Kidney (tissue), 14 donors: Measurements from ENCODE around the gene ALG11. TPM values are rescaled to one million over a fixed set of nuclear protein-coding genes. Genes with fewer than 3 reads are reported as not detected.

Experiments
- DNase-seq, 5 donors: peaks; one replicate each; pipeline ENCODE4 v3.0.0-alpha.2; 2013 to 2020
- FAIRE-seq: peaks from 2 replicates; lab custom pipeline; 2012; peaks lifted over from hg19 to GRCh38; lab: Jason Lieb, UNC
- H3K27ac ChIP-seq, 2 donors: one replicate each; pipeline ENCODE4 v1.7.0; 2013; ENCODE audit warnings: low read depth in 2 of 2, low read length in 2 of 2, inconsistent platforms in 1 of 2
- H3K27me3 ChIP-seq: one replicate; pipeline ENCODE4 v1.7.1; 2013; ENCODE audit warnings: low read length, inconsistent platforms; ENCODE audit not compliant: control insufficient read depth, insufficient read depth
- H3K36me3 ChIP-seq, 3 donors: one replicate each; pipeline versions ENCODE4 v1.7.0 to v1.7.1; 2013; ENCODE audit warnings: low read length in 3 of 3, control low read depth in 1 of 3, inconsistent platforms in 1 of 3; ENCODE audit not compliant: insufficient read depth in 3 of 3, control insufficient read depth in 2 of 3
- H3K4me1 ChIP-seq, 3 donors: one replicate each; pipeline versions ENCODE4 v1.7.0 to v1.7.1; 2013; ENCODE audit warnings: low read length in 3 of 3, inconsistent platforms in 1 of 3, low read depth in 1 of 3; ENCODE audit not compliant: control insufficient read depth in 2 of 3, insufficient read depth in 2 of 3
- H3K4me3 ChIP-seq, 3 donors: one replicate each; pipeline versions ENCODE4 v1.7.0 to v1.8.1; 2013; ENCODE audit warnings: low read length in 3 of 3, control low read depth in 1 of 3, inconsistent platforms in 1 of 3
- H3K9ac ChIP-seq, 3 donors: one replicate each; pipeline versions ENCODE4 v1.7.0 to v1.7.1; 2013; ENCODE audit warnings: low read length in 3 of 3, control low read depth in 1 of 3, inconsistent platforms in 1 of 3
- H3K9me3 ChIP-seq, 3 donors: one replicate each; pipeline versions ENCODE4 v1.7.0 to v1.7.1; 2013; ENCODE audit warnings: low read length in 3 of 3, control low read depth in 1 of 3, inconsistent platforms in 1 of 3; ENCODE audit not compliant: control insufficient read depth in 2 of 3, insufficient read depth in 1 of 3
- CTCF ChIP-seq: IDR thresholded peaks from 3 replicates; pipeline ENCODE4 v1.5.1; 2012; ENCODE audit warnings: mild to moderate bottlenecking, moderate library complexity, borderline replicate concordance; ENCODE audit not compliant: insufficient read depth; ENCODE audit errors: extremely low read depth
- intact Hi-C: fragments of 100-400 bp; cut with DNase I; formaldehyde crosslinking; loops from one replicate; pipeline ENCODE4 v1.11.1; 2022
- polyA plus RNA-seq: library from polyadenylated mRNA; stranded (reverse); fragments of 350-450 nt; fragmentation: Illumina TruSeq; extraction: RNeasy Lipid Tissue Mini Kit (QIAGEN cat#74804); gene quantifications from one replicate; pipeline ENCODE4 v1.2.3, GENCODE V29; 2014; ENCODE audit warnings: low read depth, low replicate concordance; ENCODE audit not compliant: insufficient read depth
- total RNA-seq: library from RNA; stranded (reverse); fragmentation: NEBNext Ultra II Directional; extraction: Animal tissue kit (Norgen Biotek cat#: 25700); gene quantifications from one replicate; pipeline ENCODE4 v1.2.1, GENCODE V29; 2021
- donor health status: control.
- donor health status: control.
- donor health status: control.
- donor health status: control.
- donor health status: control.
- donor health status: DM: yes; HTN: yes; CAD: no.
- donor health status: Normal renal cell carcinoma (clear cell type).

The ALG11 gene
- total and polyA plus RNA-seq, 2 donors from 2014 or later, result 3.1 to 39.5 TPM

- TF ChIP-seq CTCF, result no peak
- Histone ChIP-seq H3K9me3 (no peaks in the 10 kb centered on the region), H3K36me3 (no peaks in the 10 kb centered on the region), H3K4me1 (peaks cover 0 to 27% (median 23%) of the 10 kb centered on the region in 3 donors), H3K27me3 (no peaks in the 10 kb centered on the region), H3K27ac (peak overlapping the region; percentile 48 to 58), H3K9ac (no peak overlapping the region), H3K4me3 (peak overlapping the region in 1 of 3 donors; percentile 46)
- intact Hi-C loops, result loop anchor here (10.0 kb wide), 1 partner anchor 126 kb away; the partner anchor contains the start of gene NEK5
- no peak for FAIRE-seq
- DNase-seq, result peak in 3 of 5 donors; percentile 33 to 58 (median 35)
Measured at GRCh38 chr13:51998723-51999509, 13.3 kb upstream of the ALG11 start.

- FAIRE-seq (no peak), DNase-seq (peak in 4 of 5 donors; percentile 36 to 64 (median 50))
- intact Hi-C loops, result loop anchor here (10.0 kb wide), 1 partner anchor 125 kb away; the partner anchor contains the start of gene NEK5
- H3K4me1 ChIP-seq, result peaks cover 0 to 27% (median 25%) of the 10 kb centered on the region in 3 donors
- peak overlapping the region in 1 of 2 donors; percentile 48 for H3K27ac ChIP-seq
- no peak overlapping the region for H3K9ac ChIP-seq
- no peaks in the 10 kb centered on the region for H3K36me3 ChIP-seq
- no peak for TF ChIP-seq CTCF
- peak overlapping the region in 2 of 3 donors; percentile 4 to 46 for H3K4me3 ChIP-seq
- no peaks in the 10 kb centered on the region for H3K27me3 ChIP-seq
- no peaks in the 10 kb centered on the region for H3K9me3 ChIP-seq
Measured at GRCh38 chr13:51999510-51999911, 12.7 kb upstream of the ALG11 start.

GRCh38 chr13:51999921-52000320, 12.3 kb upstream of the ALG11 start:
- peak overlapping the region in 1 of 3 donors; percentile 46 for H3K4me3 ChIP-seq
- FAIRE-seq (no peak), DNase-seq (no peak)
- no peaks in the 10 kb centered on the region for H3K36me3 ChIP-seq
- intact Hi-C loops, result loop anchor here (10.0 kb wide), 1 partner anchor 125 kb away; the partner anchor contains the start of gene NEK5
- H3K4me1 ChIP-seq, result peaks cover 0 to 28% (median 27%) of the 10 kb centered on the region in 3 donors
- no peak overlapping the region for H3K9ac ChIP-seq
- H3K9me3 ChIP-seq, result no peaks in the 10 kb centered on the region
- no peaks in the 10 kb centered on the region for H3K27me3 ChIP-seq
- TF ChIP-seq CTCF, result no peak
- no peak overlapping the region for H3K27ac ChIP-seq
